ENCODE results near the gene ING5. TPM values are rescaled to one million over a fixed set of nuclear protein-coding genes. Genes with fewer than 3 reads are reported as not detected.

Gene ING5
- total and polyA plus RNA-seq, 8 donors: 19.9 to 160 (median 32.4) TPM

DNA sequence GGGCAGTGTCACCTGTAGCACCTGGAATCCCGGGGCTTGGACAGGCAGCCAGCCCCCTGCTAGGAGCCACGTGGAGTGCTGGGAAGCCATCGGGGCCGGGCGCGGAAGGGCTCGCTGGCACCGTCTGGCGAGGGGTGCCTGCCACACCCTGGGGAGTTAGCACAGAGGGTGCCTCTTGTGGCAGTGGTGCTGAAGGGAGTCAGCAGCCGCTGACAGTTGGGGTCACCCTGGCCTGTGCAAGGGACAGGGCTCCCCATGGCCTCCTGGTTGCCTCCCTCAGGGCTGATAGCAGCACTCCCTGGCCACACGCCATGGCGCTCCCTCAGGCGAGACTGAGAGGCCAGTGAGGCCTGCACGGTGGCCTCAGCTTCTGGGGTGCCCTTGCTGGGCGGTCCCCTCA is 18.7 kb downstream of the ING5 start:
- no peaks in the 10 kb centered on the region for H3K27me3 ChIP-seq
- 94 to 97% (median 96%) methylated on average over 5 to 15 of the region's 15 CpGs for WGBS, 5 donors
- no peaks in the 10 kb centered on the region for H3K9me3 ChIP-seq
- TF ChIP-seq POLR2A (IDR thresholded peaks at IDR 0.05): no peak
- no peak for TF ChIP-seq POLR2AphosphoS5 (IDR thresholded peaks at IDR 0.05)
- no peak for TF ChIP-seq EP300 (IDR thresholded peaks at IDR 0.05)
- TF ChIP-seq, protein P1, sequence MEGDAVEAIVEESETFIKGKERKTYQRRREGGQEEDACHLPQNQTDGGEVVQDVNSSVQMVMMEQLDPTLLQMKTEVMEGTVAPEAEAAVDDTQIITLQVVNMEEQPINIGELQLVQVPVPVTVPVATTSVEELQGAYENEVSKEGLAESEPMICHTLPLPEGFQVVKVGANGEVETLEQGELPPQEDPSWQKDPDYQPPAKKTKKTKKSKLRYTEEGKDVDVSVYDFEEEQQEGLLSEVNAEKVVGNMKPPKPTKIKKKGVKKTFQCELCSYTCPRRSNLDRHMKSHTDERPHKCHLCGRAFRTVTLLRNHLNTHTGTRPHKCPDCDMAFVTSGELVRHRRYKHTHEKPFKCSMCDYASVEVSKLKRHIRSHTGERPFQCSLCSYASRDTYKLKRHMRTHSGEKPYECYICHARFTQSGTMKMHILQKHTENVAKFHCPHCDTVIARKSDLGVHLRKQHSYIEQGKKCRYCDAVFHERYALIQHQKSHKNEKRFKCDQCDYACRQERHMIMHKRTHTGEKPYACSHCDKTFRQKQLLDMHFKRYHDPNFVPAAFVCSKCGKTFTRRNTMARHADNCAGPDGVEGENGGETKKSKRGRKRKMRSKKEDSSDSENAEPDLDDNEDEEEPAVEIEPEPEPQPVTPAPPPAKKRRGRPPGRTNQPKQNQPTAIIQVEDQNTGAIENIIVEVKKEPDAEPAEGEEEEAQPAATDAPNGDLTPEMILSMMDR (IDR thresholded peaks at IDR 0.05): no peak
- no peak for DNase-seq
- H3K27ac ChIP-seq: no peak overlapping the region
- no peak overlapping the region for H3K4me3 ChIP-seq
- no peaks in the 10 kb centered on the region for H3K4me1 ChIP-seq
- intact Hi-C loops (cut with DNase I; ENCODE audit: low total_unique reads): no loop called here
- H3K36me3 ChIP-seq: peaks cover 47 to 98% (median 96%) of the 10 kb centered on the region in 4 donors

DNA sequence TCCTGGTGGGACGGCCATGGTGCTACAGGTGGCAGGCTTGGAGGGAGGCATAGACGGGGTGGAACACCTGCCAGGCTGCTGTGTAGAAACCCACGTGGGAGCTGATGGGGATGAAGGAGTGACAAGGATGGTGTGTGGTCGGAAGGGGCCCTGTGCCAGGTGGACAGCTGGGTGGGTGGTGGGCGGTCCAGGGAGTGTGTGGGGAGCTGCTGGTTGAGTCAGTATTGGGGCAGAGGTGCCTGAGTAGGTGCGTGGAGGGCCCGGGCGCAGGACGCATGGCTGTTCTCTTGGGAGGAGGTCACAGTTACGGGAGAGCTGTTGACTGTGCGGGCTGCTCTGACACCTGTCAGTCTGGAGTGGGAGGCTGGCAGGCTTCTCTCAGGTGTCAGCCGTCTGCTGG is 20.0 kb downstream of the ING5 start:
- Histone ChIP-seq H3K4me3 (no peak overlapping the region), H3K4me1 (no peaks in the 10 kb centered on the region), H3K27ac (no peak overlapping the region), H3K9me3 (no peaks in the 10 kb centered on the region), H3K36me3 (peaks cover 47 to 96% (median 88%) of the 10 kb centered on the region in 4 donors), H3K27me3 (no peaks in the 10 kb centered on the region)
- 90 to 96% (median 92%) methylated on average over 9 to 12 of the region's 12 CpGs for WGBS, 5 donors
- TF ChIP-seq POLR2A (IDR thresholded peaks at IDR 0.05): no peak
- no peak for TF ChIP-seq POLR2AphosphoS5 (IDR thresholded peaks at IDR 0.05)
- TF ChIP-seq EP300 (IDR thresholded peaks at IDR 0.05): no peak
- TF ChIP-seq, protein P1 (IDR thresholded peaks at IDR 0.05): no peak
- no peak for DNase-seq
- intact Hi-C loops (cut with DNase I; ENCODE audit: low total_unique reads): no loop called here

DNA sequence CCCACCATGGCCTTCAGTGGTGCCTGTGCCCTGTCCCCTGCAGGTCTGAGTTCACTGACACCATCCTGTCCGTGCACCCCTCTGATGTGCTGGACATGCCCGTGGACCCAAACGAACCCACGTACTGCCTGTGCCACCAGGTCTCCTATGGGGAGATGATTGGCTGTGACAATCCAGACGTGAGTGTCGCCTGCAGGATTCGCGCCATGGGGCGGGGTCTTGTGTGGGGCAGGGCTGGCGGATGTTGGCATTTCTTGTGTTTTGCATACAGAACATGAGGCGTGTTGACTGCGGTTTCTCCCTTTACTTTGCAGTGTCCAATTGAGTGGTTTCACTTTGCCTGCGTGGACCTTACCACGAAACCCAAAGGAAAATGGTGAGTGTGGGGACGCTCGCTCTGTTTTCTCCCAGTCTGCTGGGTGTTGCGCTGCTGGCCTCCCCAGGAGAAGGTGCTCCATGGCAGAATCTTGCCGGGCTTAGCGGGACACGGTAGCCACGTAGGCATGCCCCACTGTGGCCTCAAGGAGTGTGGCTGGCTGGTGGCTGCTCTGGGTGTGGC is 21.1 kb downstream of the ING5 start:
- Histone ChIP-seq H3K9me3 (no peaks in the 10 kb centered on the region), H3K36me3 (peaks cover 44 to 87% (median 79%) of the 10 kb centered on the region in 4 donors), H3K4me3 (no peak overlapping the region), H3K27me3 (no peaks in the 10 kb centered on the region), H3K4me1 (no peaks in the 10 kb centered on the region), H3K27ac (no peak overlapping the region)
- intact Hi-C loops (cut with DNase I; ENCODE audit: low total_unique reads): no loop called here
- TF ChIP-seq POLR2AphosphoS5 (IDR thresholded peaks at IDR 0.05) (no peak), POLR2A (IDR thresholded peaks at IDR 0.05) (no peak), EP300 (IDR thresholded peaks at IDR 0.05) (no peak)
- TF ChIP-seq, protein P1 (IDR thresholded peaks at IDR 0.05): no peak
- DNase-seq: no peak
- WGBS, 5 donors: 95 to 99% (median 96%) methylated on average over 21 of the region's 21 CpGs

DNA sequence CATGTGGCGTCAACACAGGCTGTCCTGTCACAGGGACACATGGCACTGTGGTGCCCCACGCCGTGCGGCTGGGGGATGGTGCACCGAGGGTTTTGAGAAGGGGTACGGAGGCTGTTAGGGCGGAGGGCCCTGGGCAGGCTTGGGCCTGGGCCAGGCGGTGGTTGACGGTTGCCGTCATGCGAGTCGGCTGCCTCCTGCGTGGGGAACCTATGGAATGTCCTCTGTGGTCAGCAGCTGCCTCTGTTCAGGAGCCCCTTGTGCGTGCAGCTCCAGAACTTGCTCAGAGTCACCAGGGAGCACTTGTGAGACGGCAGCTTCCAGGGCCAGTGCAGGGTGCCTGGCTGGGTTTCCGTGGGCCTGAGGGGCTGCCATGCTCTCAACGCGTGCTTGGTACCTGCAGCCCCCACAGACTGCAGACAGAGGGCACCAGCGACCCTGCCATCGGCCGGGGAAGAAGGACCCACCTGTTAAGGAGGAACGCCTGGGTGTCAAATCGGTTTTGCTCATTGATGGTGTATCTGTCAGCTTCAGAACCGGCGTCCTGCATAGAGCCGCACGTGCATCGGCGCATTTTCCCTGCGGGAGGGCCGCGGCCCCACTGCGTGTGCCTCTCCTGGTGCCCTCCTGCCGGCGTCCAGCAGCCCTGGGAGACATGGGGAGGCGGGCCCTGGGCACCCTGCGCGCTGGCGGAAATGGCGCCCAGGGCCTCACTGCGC is 22.6 kb downstream of the ING5 start:
- Histone ChIP-seq H3K4me1 (no peaks in the 10 kb centered on the region), H3K27me3 (no peaks in the 10 kb centered on the region), H3K4me3 (no peak overlapping the region), H3K9me3 (no peaks in the 10 kb centered on the region), H3K27ac (no peak overlapping the region), H3K36me3 (peaks cover 32 to 72% (median 69%) of the 10 kb centered on the region in 4 donors)
- no peak for TF ChIP-seq POLR2AphosphoS5 (IDR thresholded peaks at IDR 0.05)
- TF ChIP-seq, protein P1 (IDR thresholded peaks at IDR 0.05): no peak
- WGBS, 5 donors: 93 to 97% (median 96%) methylated on average over 27 to 41 of the region's 41 CpGs
- no peak for DNase-seq
- intact Hi-C loops (cut with DNase I; ENCODE audit: low total_unique reads): no loop called here
